GM19463 (cell line): Measurements from ENCODE around the gene RGS17.
"Not testable (repeated sequence)": the region's sequence is repeated elsewhere in the genome, so short reads cannot be mapped to it uniquely, and the experiment has no call there.

Source experiments
- ATAC-seq: cut with Tn5 transposase; IDR thresholded peaks from one replicate; pipeline ENCODE4 v1.9.1; 2021; ENCODE audit warnings: mild to moderate bottlenecking, moderate library complexity; ENCODE audit not compliant: unreplicated experiment

RGS17 gene

GRCh38 chr6:152999538-152999937, 131.5 kb downstream of the RGS17 start:
- not testable (repeated sequence) for ATAC-seq

- no peak for ATAC-seq
These were observed 137.2 kb downstream of the RGS17 start for GRCh38 chr6:152993847-152994246.

GRCh38 chr6:152993431-152993830, 137.7 kb downstream of the RGS17 start:
- no peak for ATAC-seq

GRCh38 chr6:152986978-152987377, 144.1 kb downstream of the RGS17 start:
- no peak for ATAC-seq

- not testable (repeated sequence) for ATAC-seq
These were observed 145.8 kb downstream of the RGS17 start for GRCh38 chr6:152985300-152985699.

GRCh38 chr6:152984513-152984872, 146.6 kb downstream of the RGS17 start:
- ATAC-seq: peak; percentile 21

- peak; percentile 16 for ATAC-seq
These were observed 147.2 kb downstream of the RGS17 start for GRCh38 chr6:152983637-152984512.

GRCh38 chr6:152982904-152983636, 148.0 kb downstream of the RGS17 start, which contains the start of gene FBXO5:
Gene FBXO5, minus strand, starts transcription at chr6:152983041. Its CDS starts 82 bp downstream, at chr6:152982959.
- peak; percentile 76 for ATAC-seq

GRCh38 chr6:152981989-152982903, 148.8 kb downstream of the RGS17 start:
- no peak for ATAC-seq

- ATAC-seq: no peak
These were observed 149.9 kb downstream of the RGS17 start for GRCh38 chr6:152981219-152981618.

GRCh38 chr6:152980656-152981055, 150.4 kb downstream of the RGS17 start:
- ATAC-seq: no peak

- no peak for ATAC-seq
These were observed 152.0 kb downstream of the RGS17 start for GRCh38 chr6:152979116-152979515.

GRCh38 chr6:152978058-152978457, 153.0 kb downstream of the RGS17 start:
- no peak for ATAC-seq

GRCh38 chr6:152977556-152977955, 153.5 kb downstream of the RGS17 start:
- no peak for ATAC-seq

GRCh38 chr6:152976749-152977148, 154.3 kb downstream of the RGS17 start:
- no peak for ATAC-seq

GRCh38 chr6:152975204-152975915, 155.7 kb downstream of the RGS17 start:
- ATAC-seq: no peak

GRCh38 chr6:152973916-152974315, 157.2 kb downstream of the RGS17 start:
- no peak for ATAC-seq

- no peak for ATAC-seq
These were observed 161.2 kb downstream of the RGS17 start for GRCh38 chr6:152969688-152970418.

GRCh38 chr6:152966168-152966894, 164.8 kb downstream of the RGS17 start:
- not testable (repeated sequence) for ATAC-seq
